K562 (cell line): ENCODE results near the gene CTPS1. TPM values are rescaled to one million over a fixed set of nuclear protein-coding genes. Genes with fewer than 3 reads are reported as not detected.

Experiments
- ARNT ChIP-seq, 2 experiments: fragments of 450-650 bp; IDR thresholded peaks; 2 replicates each; pipeline ENCODE4 v1.6.1; 2016; ENCODE audit warnings: mild to moderate bottlenecking in 1 of 2
- NCOR1 ChIP-seq: fragments of 450-650 bp; IDR thresholded peaks from 2 replicates; pipeline ENCODE4 v1.6.1; 2016; ENCODE audit warnings: mild to moderate bottlenecking, moderate library complexity
- TCF7L2 ChIP-seq: fragments of 150-350 bp; IDR thresholded peaks from 2 replicates; pipeline ENCODE4 v1.6.1; 2016; ENCODE audit warnings: low read depth, mild to moderate bottlenecking, low read length, moderate library complexity
- ZC3H11A ChIP-seq: IDR thresholded peaks from 2 replicates; pipeline ENCODE4 v1.6.1; 2012; ENCODE audit warnings: low read depth, low read length, improper control_type of control experiment
- ZNF143 ChIP-seq: sonication (generic); formaldehyde crosslinking; IDR thresholded peaks from 2 replicates; pipeline ENCODE4 v1.9.0; 2022; ENCODE audit warnings: mild to moderate bottlenecking, missing genetic modification reagents
- ZNF224 ChIP-seq: sonication (generic); formaldehyde crosslinking; IDR thresholded peaks from 2 replicates; pipeline ENCODE4 v1.8.0; 2022; ENCODE audit warnings: mild to moderate bottlenecking, missing genetic modification reagents
- ZNF3 ChIP-seq: fragments of 250-450 bp; sonication (Bioruptor Pico); IDR thresholded peaks from 2 replicates; pipeline ENCODE4 v1.5.0; 2021; ENCODE audit warnings: mild to moderate bottlenecking, moderate library complexity
- polyA plus RNA-seq, 8 experiments: library from polyadenylated mRNA; depleted of rRNA in 4 of 8; stranded (reverse) in 5 of 8; unstranded in 3 of 8; fragments of >200 nt; fragmentation: Nextera tagmentation in 2 of 8; fragmentation: Illumina TruSeq in 1 of 8; extraction: Ambion mirVana in 2 of 8; extraction: Trizol in 1 of 8; gene quantifications; 2 replicates each; pipeline versions ENCODE4 v1.2.1 to v1.2.3, GENCODE V29; 2011 to 2014; ENCODE audit warnings: inconsistent platforms in 1 of 8, missing spikeins in 1 of 8
- total RNA-seq, 7 experiments: library from RNA; depleted of rRNA in 6 of 7; stranded (reverse); fragments of >200 nt in 6 of 7; fragmentation: Illumina TruSeq in 2 of 7; extraction: Trizol in 2 of 7; gene quantifications; 2 replicates each; pipeline versions ENCODE4 v1.2.1 to v1.2.3, GENCODE V29; 2011 to 2021; ENCODE audit warnings: low replicate concordance in 1 of 7
- TF ChIP-seq, protein P1 (sequence below): sonication (generic); formaldehyde crosslinking; IDR thresholded peaks from 2 replicates; pipeline ENCODE4 v1.9.0; 2022; ENCODE audit warnings: mild to moderate bottlenecking, missing genetic modification reagents
- TF ChIP-seq, protein P2 (sequence below): fragments of 250-450 bp; sonication (Bioruptor Pico); IDR thresholded peaks from 2 replicates; pipeline ENCODE4 v1.4.0; 2020; ENCODE audit warnings: mild to moderate bottlenecking, moderate library complexity, borderline replicate concordance
- TF ChIP-seq, protein P3 (sequence below): fragments of 250-450 bp; sonication (Bioruptor Pico); IDR thresholded peaks from 2 replicates; pipeline ENCODE4 v1.5.0; 2021; ENCODE audit warnings: mild to moderate bottlenecking, borderline replicate concordance

CTPS1 gene
- total and polyA plus RNA-seq, 9 of the 15 experiments (the other 6 are each of a cell fraction or from before 2014, with no cell fraction given), result 44.4 to 164 (median 87.7) TPM

DNA sequence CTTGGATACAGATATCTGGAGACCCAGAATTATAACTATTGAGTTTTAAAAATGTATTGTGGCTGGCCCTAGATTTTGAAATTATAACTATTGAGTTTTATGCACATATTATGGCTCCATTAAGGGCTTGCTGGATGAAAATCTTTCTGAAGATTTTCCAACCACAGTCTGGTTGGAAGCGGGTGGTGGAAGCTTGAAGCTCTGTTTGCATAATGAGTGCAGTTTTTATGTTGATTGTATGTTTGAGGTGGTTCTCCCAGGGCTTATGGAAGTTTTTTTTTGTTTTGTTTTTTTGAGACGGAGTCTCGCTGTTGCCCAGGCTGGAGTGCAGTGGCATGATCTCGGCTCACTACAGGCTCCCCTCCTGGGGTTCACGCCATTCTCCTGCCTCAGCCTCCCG is 10.1 kb upstream of the CTPS1 start (continued):
- TF ChIP-seq ZC3H11A, result no peak
- TF ChIP-seq ARNT (IDR thresholded peaks at IDR 0.05), result no peak
- TF ChIP-seq ZNF3 (CRISPR knock-in tag), result no peak
- no peak for TF ChIP-seq NCOR1
- TF ChIP-seq, protein P1, sequence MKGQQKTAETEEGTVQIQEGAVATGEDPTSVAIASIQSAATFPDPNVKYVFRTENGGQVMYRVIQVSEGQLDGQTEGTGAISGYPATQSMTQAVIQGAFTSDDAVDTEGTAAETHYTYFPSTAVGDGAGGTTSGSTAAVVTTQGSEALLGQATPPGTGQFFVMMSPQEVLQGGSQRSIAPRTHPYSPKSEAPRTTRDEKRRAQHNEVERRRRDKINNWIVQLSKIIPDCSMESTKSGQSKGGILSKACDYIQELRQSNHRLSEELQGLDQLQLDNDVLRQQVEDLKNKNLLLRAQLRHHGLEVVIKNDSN (CRISPR knock-in tag), result no peak
- TF ChIP-seq ZNF224 (CRISPR knock-in tag), result no peak
- no peak for TF ChIP-seq TCF7L2
- TF ChIP-seq, protein P2, sequence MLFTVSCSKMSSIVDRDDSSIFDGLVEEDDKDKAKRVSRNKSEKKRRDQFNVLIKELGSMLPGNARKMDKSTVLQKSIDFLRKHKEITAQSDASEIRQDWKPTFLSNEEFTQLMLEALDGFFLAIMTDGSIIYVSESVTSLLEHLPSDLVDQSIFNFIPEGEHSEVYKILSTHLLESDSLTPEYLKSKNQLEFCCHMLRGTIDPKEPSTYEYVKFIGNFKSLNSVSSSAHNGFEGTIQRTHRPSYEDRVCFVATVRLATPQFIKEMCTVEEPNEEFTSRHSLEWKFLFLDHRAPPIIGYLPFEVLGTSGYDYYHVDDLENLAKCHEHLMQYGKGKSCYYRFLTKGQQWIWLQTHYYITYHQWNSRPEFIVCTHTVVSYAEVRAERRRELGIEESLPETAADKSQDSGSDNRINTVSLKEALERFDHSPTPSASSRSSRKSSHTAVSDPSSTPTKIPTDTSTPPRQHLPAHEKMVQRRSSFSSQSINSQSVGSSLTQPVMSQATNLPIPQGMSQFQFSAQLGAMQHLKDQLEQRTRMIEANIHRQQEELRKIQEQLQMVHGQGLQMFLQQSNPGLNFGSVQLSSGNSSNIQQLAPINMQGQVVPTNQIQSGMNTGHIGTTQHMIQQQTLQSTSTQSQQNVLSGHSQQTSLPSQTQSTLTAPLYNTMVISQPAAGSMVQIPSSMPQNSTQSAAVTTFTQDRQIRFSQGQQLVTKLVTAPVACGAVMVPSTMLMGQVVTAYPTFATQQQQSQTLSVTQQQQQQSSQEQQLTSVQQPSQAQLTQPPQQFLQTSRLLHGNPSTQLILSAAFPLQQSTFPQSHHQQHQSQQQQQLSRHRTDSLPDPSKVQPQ (CRISPR knock-in tag), result no peak
- no peak for TF ChIP-seq ZNF143 (CRISPR knock-in tag)
- TF ChIP-seq, protein P3, sequence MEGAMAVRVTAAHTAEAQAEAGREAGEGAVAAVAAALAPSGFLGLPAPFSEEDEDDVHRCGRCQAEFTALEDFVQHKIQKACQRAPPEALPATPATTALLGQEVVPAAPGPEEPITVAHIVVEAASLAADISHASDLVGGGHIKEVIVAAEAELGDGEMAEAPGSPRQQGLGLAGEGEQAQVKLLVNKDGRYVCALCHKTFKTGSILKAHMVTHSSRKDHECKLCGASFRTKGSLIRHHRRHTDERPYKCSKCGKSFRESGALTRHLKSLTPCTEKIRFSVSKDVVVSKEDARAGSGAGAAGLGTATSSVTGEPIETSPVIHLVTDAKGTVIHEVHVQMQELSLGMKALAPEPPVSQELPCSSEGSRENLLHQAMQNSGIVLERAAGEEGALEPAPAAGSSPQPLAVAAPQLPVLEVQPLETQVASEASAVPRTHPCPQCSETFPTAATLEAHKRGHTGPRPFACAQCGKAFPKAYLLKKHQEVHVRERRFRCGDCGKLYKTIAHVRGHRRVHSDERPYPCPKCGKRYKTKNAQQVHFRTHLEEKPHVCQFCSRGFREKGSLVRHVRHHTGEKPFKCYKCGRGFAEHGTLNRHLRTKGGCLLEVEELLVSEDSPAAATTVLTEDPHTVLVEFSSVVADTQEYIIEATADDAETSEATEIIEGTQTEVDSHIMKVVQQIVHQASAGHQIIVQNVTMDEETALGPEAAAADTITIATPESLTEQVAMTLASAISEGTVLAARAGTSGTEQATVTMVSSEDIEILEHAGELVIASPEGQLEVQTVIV (CRISPR knock-in tag), result no peak
